HEK293 (cell line): ENCODE results near the gene APLP2.

ENCODE experiments used
- CTCF ChIA-PET: fragments of 350-600 bp; formaldehyde crosslinking; extraction: SDS; loops from one replicate; lab custom pipeline; 2021; ENCODE audit warnings: antibody characterized with exemption; lab: Yijun Ruan, JAX
- POLR2A ChIA-PET: fragments of 300-600 bp; formaldehyde crosslinking; extraction: SDS; loops from one replicate; lab custom pipeline; 2020; ENCODE audit warnings: antibody characterized with exemption, inconsistent platforms; lab: Yijun Ruan, JAX
- H3K27ac ChIP-seq: fragments of 200-500 bp; sonication (Bioruptor generic); 2 replicates; pipeline ENCODE4 v1.5.1; 2014; ENCODE audit warnings: low read depth, low read length, control low read depth, inconsistent platforms; ENCODE audit errors: extremely low read depth
- H3K36me3 ChIP-seq, 2 experiments: fragments of 200-500 bp in 1 of 2; sonication (Bioruptor generic) in 1 of 2; 1 replicate in 1 of 2; 2 replicates in 1 of 2; pipeline ENCODE4 v1.5.1; 2014 to 2017; ENCODE audit warnings: inconsistent platforms in 2 of 2, low read length in 2 of 2; ENCODE audit not compliant: control insufficient read depth in 2 of 2, insufficient read depth in 1 of 2
- H3K4me1 ChIP-seq: fragments of 200-500 bp; sonication (Bioruptor generic); 2 replicates; pipeline ENCODE4 v1.5.1; 2014; ENCODE audit warnings: mild to moderate bottlenecking, low read length, inconsistent platforms; ENCODE audit not compliant: control insufficient read depth, insufficient read depth
- H3K4me3 ChIP-seq: 2 replicates; pipeline ENCODE4 v1.5.1; 2011; ENCODE audit warnings: low read depth, mild to moderate bottlenecking, control low read depth, low read length, moderate library complexity
- H3K9me3 ChIP-seq: fragments of 200-500 bp; sonication (Bioruptor generic); 2 replicates; pipeline ENCODE4 v1.5.1; 2014; ENCODE audit warnings: low read depth, low read length, inconsistent platforms; ENCODE audit not compliant: control insufficient read depth, insufficient read depth
- GFI1B ChIP-seq: fragments of 450-650 bp; formaldehyde crosslinking; IDR thresholded peaks from 2 replicates; pipeline ENCODE4 v1.5.1; 2016; ENCODE audit warnings: missing biosample characterization, missing genetic modification characterization
- GLI4 ChIP-seq: fragments of 450-650 bp; formaldehyde crosslinking; IDR thresholded peaks from 2 replicates; pipeline ENCODE4 v1.5.1; 2016; ENCODE audit warnings: missing biosample characterization, missing genetic modification characterization
- GLIS1 ChIP-seq: fragments of 450-650 bp; formaldehyde crosslinking; IDR thresholded peaks from 2 replicates; pipeline ENCODE4 v1.5.1; 2016; ENCODE audit warnings: missing biosample characterization, missing genetic modification characterization
- IKZF3 ChIP-seq: fragments of 450-650 bp; IDR thresholded peaks from 2 replicates; pipeline ENCODE4 v1.5.0; 2018; ENCODE audit warnings: missing biosample characterization, mild to moderate bottlenecking, missing genetic modification characterization, moderate library complexity
- KLF9 ChIP-seq: fragments of 450-650 bp; formaldehyde crosslinking; IDR thresholded peaks from 2 replicates; pipeline ENCODE4 v1.5.1; 2016; ENCODE audit warnings: missing biosample characterization, missing genetic modification characterization, low read depth
- PRDM1 ChIP-seq: fragments of 450-650 bp; formaldehyde crosslinking; IDR thresholded peaks from 2 replicates; pipeline ENCODE4; 2016; ENCODE audit warnings: missing biosample characterization, missing genetic modification characterization
- REPIN1 ChIP-seq: fragments of 450-650 bp; formaldehyde crosslinking; IDR thresholded peaks from 2 replicates; pipeline ENCODE4 v1.5.1; 2017; ENCODE audit warnings: missing biosample characterization, missing genetic modification characterization, low read depth
- SP3 ChIP-seq: fragments of 450-650 bp; formaldehyde crosslinking; IDR thresholded peaks from 2 replicates; pipeline ENCODE4 v1.5.1; 2016; ENCODE audit warnings: missing biosample characterization, missing genetic modification characterization
- SP7 ChIP-seq: fragments of 450-650 bp; formaldehyde crosslinking; IDR thresholded peaks from 2 replicates; pipeline ENCODE4 v1.5.1; 2016; ENCODE audit warnings: missing biosample characterization, missing genetic modification characterization
- TCF7L2 ChIP-seq: IDR thresholded peaks from 2 replicates; pipeline ENCODE4 v1.6.1; 2011; ENCODE audit warnings: low read depth, mild to moderate bottlenecking, inconsistent platforms, low read length, moderate library complexity, borderline replicate concordance
- YY1 ChIP-seq: fragments of 450-650 bp; formaldehyde crosslinking; IDR thresholded peaks from 2 replicates; pipeline ENCODE4 v1.5.1; 2018; ENCODE audit warnings: missing biosample characterization, missing genetic modification characterization
- ZBTB48 ChIP-seq: fragments of 450-650 bp; formaldehyde crosslinking; IDR thresholded peaks from 2 replicates; pipeline ENCODE4 v1.5.1; 2016; ENCODE audit warnings: missing biosample characterization, missing genetic modification characterization
- ZEB2 ChIP-seq: fragments of 450-650 bp; formaldehyde crosslinking; IDR thresholded peaks from 2 replicates; pipeline ENCODE4 v1.5.1; 2016; ENCODE audit warnings: missing biosample characterization, missing genetic modification characterization
- ZFHX2 ChIP-seq: fragments of 450-650 bp; formaldehyde crosslinking; conservative IDR thresholded peaks from 2 replicates; pipeline ENCODE4 v1.5.1; 2016; ENCODE audit warnings: missing biosample characterization, missing genetic modification characterization
- ZFP69B ChIP-seq: fragments of 450-650 bp; formaldehyde crosslinking; IDR thresholded peaks from 2 replicates; pipeline ENCODE4 v1.5.1; 2016; ENCODE audit warnings: missing biosample characterization, missing genetic modification characterization
- ZNF184 ChIP-seq: fragments of 450-650 bp; IDR thresholded peaks from 2 replicates; pipeline ENCODE4 v1.5.1; 2018; ENCODE audit warnings: missing biosample characterization, mild to moderate bottlenecking, missing genetic modification characterization
- ZNF2 ChIP-seq: fragments of 450-650 bp; formaldehyde crosslinking; IDR thresholded peaks from 2 replicates; pipeline ENCODE4 v1.5.1; 2016; ENCODE audit warnings: missing biosample characterization, missing genetic modification characterization
- ZNF24 ChIP-seq: fragments of 450-650 bp; formaldehyde crosslinking; IDR thresholded peaks from 2 replicates; pipeline ENCODE4 v1.5.1; 2016; ENCODE audit warnings: missing biosample characterization, missing genetic modification characterization
- ZNF324 ChIP-seq: fragments of 450-650 bp; formaldehyde crosslinking; IDR thresholded peaks from 2 replicates; pipeline ENCODE4 v1.5.1; 2016; ENCODE audit warnings: missing biosample characterization, missing genetic modification characterization
- ZNF335 ChIP-seq: fragments of 450-650 bp; formaldehyde crosslinking; conservative IDR thresholded peaks from 2 replicates; pipeline ENCODE4 v1.5.1; 2016; ENCODE audit warnings: missing biosample characterization, missing genetic modification characterization
- ZNF423 ChIP-seq: fragments of 450-650 bp; formaldehyde crosslinking; IDR thresholded peaks from 2 replicates; pipeline ENCODE4 v1.5.1; 2016; ENCODE audit warnings: missing biosample characterization, missing genetic modification characterization
- ZNF529 ChIP-seq: fragments of 450-650 bp; formaldehyde crosslinking; IDR thresholded peaks from 2 replicates; pipeline ENCODE4 v1.5.1; 2017; ENCODE audit warnings: missing genetic modification characterization, missing biosample characterization; ENCODE audit not compliant: insufficient replicate concordance
- ZNF561 ChIP-seq: fragments of 450-650 bp; IDR thresholded peaks from 2 replicates; pipeline ENCODE4 v1.5.1; 2018; ENCODE audit warnings: missing biosample characterization, missing genetic modification characterization, borderline replicate concordance
- ZNF600 ChIP-seq: fragments of 450-650 bp; formaldehyde crosslinking; IDR thresholded peaks from 2 replicates; pipeline ENCODE4 v1.5.1; 2016; ENCODE audit warnings: missing biosample characterization, missing genetic modification characterization
- ZNF768 ChIP-seq: fragments of 450-650 bp; formaldehyde crosslinking; IDR thresholded peaks from 2 replicates; pipeline ENCODE4 v1.5.1; 2018; ENCODE audit warnings: missing biosample characterization, mild to moderate bottlenecking, missing genetic modification characterization
- ZNF785 ChIP-seq: fragments of 450-650 bp; formaldehyde crosslinking; IDR thresholded peaks from 2 replicates; pipeline ENCODE4 v1.5.1; 2016; ENCODE audit warnings: missing biosample characterization, missing genetic modification characterization
- TF ChIP-seq, protein P1 (sequence below): fragments of 450-650 bp; formaldehyde crosslinking; IDR thresholded peaks from 2 replicates; pipeline ENCODE4 v1.5.1; 2016; ENCODE audit warnings: missing biosample characterization, missing genetic modification characterization
- TF ChIP-seq, protein P2 (sequence below): fragments of 450-650 bp; formaldehyde crosslinking; IDR thresholded peaks from 2 replicates; pipeline ENCODE4 v1.5.1; 2017; ENCODE audit warnings: missing biosample characterization, missing genetic modification characterization
- TF ChIP-seq, protein P3 (sequence below): fragments of 450-650 bp; formaldehyde crosslinking; IDR thresholded peaks from 2 replicates; pipeline ENCODE4 v1.5.1; 2016; ENCODE audit warnings: missing biosample characterization, missing genetic modification characterization

APLP2 gene

DNA sequence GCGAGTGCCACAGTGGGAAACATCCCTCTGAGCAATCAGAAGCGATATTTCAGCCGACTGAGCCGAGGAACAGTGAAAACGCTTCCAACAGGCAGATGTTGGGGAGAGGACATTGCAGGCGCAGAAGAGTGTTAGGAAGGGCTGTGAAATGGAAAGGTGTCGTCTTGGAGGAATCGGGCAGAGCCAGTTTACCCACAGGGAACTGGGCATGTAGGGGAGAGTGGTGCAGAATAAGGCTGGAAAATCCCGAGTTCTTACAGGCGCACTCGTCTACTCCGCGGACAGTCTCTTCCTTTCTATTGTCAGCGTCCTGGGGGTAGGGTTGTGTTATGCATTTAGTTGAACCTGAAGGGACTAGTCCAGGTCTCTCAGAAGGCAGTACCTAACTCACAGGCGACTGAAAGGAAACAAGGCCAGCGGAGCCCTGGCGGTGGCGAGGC lies 1.1 kb upstream of the APLP2 start:
- no peaks in the 10 kb centered on the region for H3K4me1 ChIP-seq
- POLR2A ChIA-PET: no interaction called here
- H3K36me3 ChIP-seq: no peaks in the 10 kb centered on the region
- no peak overlapping the region for H3K4me3 ChIP-seq
- peak overlapping the region; percentile 72; the same call in 1 of the 2 replicates for H3K27ac ChIP-seq
- TF ChIP-seq GLI4 (tag by site-specific recombination) (no peak), ZNF184 (no peak), ZNF785 (tag by site-specific recombination) (no peak), ZNF2 (tag by site-specific recombination) (no peak), YY1 (no peak)
- TF ChIP-seq, protein P1, sequence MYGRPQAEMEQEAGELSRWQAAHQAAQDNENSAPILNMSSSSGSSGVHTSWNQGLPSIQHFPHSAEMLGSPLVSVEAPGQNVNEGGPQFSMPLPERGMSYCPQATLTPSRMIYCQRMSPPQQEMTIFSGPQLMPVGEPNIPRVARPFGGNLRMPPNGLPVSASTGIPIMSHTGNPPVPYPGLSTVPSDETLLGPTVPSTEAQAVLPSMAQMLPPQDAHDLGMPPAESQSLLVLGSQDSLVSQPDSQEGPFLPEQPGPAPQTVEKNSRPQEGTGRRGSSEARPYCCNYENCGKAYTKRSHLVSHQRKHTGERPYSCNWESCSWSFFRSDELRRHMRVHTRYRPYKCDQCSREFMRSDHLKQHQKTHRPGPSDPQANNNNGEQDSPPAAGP (tag by site-specific recombination): no peak
- TF ChIP-seq, all 188 proteins: peak for 0
- H3K9me3 ChIP-seq: no peaks in the 10 kb centered on the region
- CTCF ChIA-PET: no interaction called here

DNA sequence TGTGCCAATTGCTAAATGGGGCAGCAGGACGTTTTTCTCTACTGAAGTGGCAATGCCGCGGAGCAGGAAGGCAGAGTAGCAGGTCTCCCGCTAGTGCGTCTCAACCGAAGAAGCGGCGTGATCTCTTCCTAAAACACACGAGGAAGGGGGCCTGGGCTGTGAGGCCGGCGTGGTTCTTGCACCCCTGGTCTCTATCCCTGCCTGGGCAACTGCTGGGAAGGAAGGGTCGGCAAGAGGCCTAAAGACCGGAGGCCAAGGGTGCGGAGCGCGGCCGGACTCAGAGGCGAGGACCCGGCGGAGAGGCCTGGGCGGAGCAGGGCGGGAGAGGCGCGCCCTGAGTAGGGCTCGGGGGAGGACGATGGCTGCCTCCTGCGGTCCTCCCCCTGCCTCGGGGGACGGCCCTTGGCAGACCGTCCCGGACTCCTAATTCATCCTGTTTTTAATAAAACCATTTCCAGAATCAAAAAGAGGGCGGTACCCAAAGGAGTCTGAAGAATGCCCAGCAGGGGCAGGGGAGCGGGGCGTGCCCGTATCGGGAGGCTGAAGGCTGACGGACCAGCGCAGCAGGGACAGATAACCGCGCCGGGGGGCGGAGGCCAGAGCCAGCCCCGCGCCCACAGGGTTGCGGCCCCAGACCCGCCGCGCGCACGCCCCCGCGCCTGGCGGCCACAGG lies 572 bp upstream of the APLP2 start:
- Histone ChIP-seq H3K4me1 (no peaks in the 10 kb centered on the region), H3K9me3 (no peaks in the 10 kb centered on the region), H3K36me3 (no peaks in the 10 kb centered on the region), H3K27ac (peak overlapping the region; percentile 72), H3K4me3 (peak overlapping the region; percentile 62)
- ChIA-PET POLR2A (interaction anchor here (1.0 to 2.9 kb wide), 6 partner anchors 34 to 77 kb away, joined by 3 to 13 read pairs (median 4); partner anchors contain the start of gene PRDM10), CTCF (no interaction called here)
- TF ChIP-seq ZNF561: peak; percentile 40; the same call in 1 of the 2 replicates
- TF ChIP-seq, protein P2, sequence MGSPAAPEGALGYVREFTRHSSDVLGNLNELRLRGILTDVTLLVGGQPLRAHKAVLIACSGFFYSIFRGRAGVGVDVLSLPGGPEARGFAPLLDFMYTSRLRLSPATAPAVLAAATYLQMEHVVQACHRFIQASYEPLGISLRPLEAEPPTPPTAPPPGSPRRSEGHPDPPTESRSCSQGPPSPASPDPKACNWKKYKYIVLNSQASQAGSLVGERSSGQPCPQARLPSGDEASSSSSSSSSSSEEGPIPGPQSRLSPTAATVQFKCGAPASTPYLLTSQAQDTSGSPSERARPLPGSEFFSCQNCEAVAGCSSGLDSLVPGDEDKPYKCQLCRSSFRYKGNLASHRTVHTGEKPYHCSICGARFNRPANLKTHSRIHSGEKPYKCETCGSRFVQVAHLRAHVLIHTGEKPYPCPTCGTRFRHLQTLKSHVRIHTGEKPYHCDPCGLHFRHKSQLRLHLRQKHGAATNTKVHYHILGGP: no peak
- peak; percentile 8; the same call in 1 of the 2 replicates for TF ChIP-seq SP7 (tag by site-specific recombination)
- TF ChIP-seq ZNF423 (tag by site-specific recombination): 0 out of 2 replicates have a peak, but pooled peaks have one; percentile 9
- TF ChIP-seq ZNF529: no peak
- TF ChIP-seq ZNF768 (tag by site-specific recombination): no peak
- peak; percentile 39; the same call in 1 of the 2 replicates for TF ChIP-seq IKZF3
- TF ChIP-seq TCF7L2: no peak
- TF ChIP-seq GLIS1 (tag by site-specific recombination): peak; percentile 49; the same call in 1 of the 2 replicates
- TF ChIP-seq PRDM1 (tag by site-specific recombination): no peak
- peak; percentile 48; the same call in 1 of the 2 replicates for TF ChIP-seq ZBTB48 (tag by site-specific recombination)
- no peak for TF ChIP-seq ZFP69B
- TF ChIP-seq ZNF335 (tag by site-specific recombination): peak; percentile 71
- 0 out of 2 replicates have a peak, but pooled peaks have one; percentile 52 for TF ChIP-seq SP3 (tag by site-specific recombination)
- TF ChIP-seq KLF9: peak; percentile 58; the same call in 1 of the 2 replicates
- TF ChIP-seq, protein P3, sequence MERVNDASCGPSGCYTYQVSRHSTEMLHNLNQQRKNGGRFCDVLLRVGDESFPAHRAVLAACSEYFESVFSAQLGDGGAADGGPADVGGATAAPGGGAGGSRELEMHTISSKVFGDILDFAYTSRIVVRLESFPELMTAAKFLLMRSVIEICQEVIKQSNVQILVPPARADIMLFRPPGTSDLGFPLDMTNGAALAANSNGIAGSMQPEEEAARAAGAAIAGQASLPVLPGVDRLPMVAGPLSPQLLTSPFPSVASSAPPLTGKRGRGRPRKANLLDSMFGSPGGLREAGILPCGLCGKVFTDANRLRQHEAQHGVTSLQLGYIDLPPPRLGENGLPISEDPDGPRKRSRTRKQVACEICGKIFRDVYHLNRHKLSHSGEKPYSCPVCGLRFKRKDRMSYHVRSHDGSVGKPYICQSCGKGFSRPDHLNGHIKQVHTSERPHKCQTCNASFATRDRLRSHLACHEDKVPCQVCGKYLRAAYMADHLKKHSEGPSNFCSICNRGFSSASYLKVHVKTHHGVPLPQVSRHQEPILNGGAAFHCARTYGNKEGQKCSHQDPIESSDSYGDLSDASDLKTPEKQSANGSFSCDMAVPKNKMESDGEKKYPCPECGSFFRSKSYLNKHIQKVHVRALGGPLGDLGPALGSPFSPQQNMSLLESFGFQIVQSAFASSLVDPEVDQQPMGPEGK (tag by site-specific recombination): peak; percentile 40; the same call in 1 of the 2 replicates
- TF ChIP-seq GFI1B (tag by site-specific recombination): no peak
- peak; percentile 46; the same call in 1 of the 2 replicates for TF ChIP-seq ZNF600 (tag by site-specific recombination)
- TF ChIP-seq ZEB2: 0 out of 2 replicates have a peak, but pooled peaks have one; percentile 13
- 0 out of 2 replicates have a peak, but pooled peaks have one; percentile 26 for TF ChIP-seq ZNF324 (tag by site-specific recombination)
- no peak for TF ChIP-seq ZNF24 (tag by site-specific recombination)
- no peak for TF ChIP-seq REPIN1 (tag by site-specific recombination)
- 0 out of 2 replicates have a peak, but pooled peaks have one; percentile 48 for TF ChIP-seq ZFHX2
